ENCODE measurements around the gene IPO9.

GRCh38 chr1:201893431-201893830, 64.5 kb downstream of the IPO9 start:
- TF ChIP-seq TCF7L2 (IDR thresholded peaks at IDR 0.05; ENCODE audit: low read depth, low read length) (no peak), POLR2AphosphoS5 (IDR thresholded peaks at IDR 0.05; ENCODE audit: low read depth, low read length) (no peak), SIN3A (IDR thresholded peaks at IDR 0.05; ENCODE audit: borderline replicate concordance, insufficient read depth, low read depth, low read length) (no peak)
- TF ChIP-seq, protein P1, sequence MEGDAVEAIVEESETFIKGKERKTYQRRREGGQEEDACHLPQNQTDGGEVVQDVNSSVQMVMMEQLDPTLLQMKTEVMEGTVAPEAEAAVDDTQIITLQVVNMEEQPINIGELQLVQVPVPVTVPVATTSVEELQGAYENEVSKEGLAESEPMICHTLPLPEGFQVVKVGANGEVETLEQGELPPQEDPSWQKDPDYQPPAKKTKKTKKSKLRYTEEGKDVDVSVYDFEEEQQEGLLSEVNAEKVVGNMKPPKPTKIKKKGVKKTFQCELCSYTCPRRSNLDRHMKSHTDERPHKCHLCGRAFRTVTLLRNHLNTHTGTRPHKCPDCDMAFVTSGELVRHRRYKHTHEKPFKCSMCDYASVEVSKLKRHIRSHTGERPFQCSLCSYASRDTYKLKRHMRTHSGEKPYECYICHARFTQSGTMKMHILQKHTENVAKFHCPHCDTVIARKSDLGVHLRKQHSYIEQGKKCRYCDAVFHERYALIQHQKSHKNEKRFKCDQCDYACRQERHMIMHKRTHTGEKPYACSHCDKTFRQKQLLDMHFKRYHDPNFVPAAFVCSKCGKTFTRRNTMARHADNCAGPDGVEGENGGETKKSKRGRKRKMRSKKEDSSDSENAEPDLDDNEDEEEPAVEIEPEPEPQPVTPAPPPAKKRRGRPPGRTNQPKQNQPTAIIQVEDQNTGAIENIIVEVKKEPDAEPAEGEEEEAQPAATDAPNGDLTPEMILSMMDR (IDR thresholded peaks at IDR 0.05) = no peak
